IPS DF 19.7 (cell line): ENCODE results near the gene SUMF1.

Source experiments
- DNase-seq: peaks from one replicate; pipeline ENCODE4 v3.0.0-alpha.2; 2013; ENCODE audit warnings: low read depth, low spot score

SUMF1 gene

GRCh38 chr3:4497843-4498324 lies 30.8 kb upstream of the SUMF1 start:
- no peak for DNase-seq

DNA sequence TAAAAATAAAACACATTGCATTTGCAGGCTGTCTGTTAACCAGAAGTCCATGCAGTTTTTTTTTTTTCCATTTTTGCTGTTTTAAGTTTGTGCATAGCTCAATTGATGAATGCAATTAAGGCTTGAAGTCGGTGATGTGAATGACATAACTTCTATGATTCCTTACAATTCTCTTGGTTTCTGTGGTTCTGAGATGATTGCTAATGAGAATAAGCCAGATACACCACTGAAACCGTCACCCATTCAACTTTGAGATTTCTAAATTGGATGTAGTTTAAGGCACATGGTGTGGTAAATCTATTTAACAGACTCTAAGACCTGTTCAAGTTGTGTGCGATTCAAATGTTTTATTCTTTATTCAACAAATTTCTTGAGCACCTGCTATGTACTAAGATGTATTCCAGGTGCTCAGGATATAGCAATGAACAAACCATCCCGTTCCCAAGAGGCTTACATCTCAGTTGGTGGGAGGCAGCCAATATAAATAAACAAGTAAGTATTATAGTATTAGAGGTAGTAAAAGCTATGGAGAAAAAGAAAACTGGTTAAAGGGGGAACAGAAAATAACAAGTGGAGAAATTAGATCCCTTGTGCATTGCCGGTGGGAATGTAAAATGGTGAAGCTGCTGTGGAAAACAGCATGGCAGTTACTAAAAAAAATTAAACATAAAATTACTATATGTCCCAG lies 30.1 kb upstream of the SUMF1 start:
- DNase-seq = no peak

DNA sequence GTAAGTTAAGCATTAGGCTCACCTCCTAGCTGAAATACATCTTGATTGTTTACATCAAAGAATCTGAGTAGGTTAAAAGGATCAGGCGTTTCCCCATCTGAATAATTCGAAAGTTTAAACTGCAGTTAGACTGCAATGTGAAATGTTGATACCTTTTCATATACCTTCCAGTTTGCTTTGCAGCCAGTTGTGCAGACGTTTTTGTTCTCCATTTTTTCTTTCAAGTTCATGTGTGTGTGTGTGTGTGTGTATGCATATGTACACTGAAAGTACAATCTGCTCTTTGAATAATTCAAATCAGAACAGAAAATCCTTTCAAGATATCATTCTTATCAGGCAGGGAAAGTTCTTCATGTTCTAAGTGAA lies 29.0 kb upstream of the SUMF1 start:
- no peak for DNase-seq

DNA sequence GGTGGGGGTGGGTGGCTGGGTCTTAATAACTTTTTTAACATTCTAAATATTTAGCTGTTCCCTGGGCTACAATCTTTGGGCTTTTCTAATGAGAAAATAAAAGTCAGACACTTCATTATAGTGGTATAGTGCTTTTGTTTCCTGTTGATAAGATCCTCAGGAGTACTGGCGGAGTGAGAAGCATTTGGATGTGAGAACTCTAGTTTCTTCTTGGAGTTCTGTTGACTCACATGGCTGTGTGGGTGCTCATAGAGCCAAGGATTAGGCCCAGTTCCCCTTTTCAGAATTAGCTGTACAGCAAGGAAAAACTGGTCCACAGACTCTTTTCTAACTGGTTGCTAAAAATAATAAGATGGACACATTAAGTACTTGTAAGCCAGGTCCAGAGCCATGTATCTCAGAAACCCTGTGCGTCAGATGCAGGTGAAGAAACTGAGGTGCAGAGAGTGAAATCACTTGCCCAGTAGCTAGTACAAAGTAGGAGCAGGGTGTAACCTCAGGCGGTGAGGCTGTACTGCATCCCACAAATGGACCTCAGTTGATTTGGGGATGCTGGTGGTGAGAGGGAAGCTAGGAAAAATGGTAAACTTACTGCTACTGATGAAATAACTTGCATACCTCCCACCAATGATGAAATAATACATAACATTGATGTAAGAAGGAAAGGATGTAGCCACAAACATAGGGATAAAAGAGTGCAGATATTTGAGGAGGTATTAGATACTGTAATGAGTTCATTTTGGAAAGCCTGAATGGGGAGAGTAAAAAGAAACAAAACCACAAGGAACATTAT lies 28.4 kb upstream of the SUMF1 start:
- no peak for DNase-seq

DNA sequence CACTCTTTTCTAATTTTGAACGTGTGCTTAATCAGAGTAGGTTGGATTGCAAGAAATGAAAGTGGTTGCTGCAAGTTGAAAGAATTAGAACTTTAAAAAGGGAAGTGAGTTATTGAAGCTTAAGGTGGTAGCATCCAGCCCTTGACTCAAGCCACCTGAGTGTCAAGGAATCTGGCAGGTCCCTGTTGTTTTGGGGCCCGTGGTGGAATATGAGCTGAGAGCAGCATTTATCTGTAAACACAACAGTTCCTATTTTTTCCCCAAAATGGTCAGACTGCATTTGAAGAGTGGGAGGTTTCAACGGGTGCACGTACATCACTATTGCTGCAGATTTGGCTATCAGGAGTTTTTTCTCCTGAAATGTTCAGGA lies 27.8 kb upstream of the SUMF1 start:
- no peak for DNase-seq

GRCh38 chr3:4493941-4494894 lies 27.1 kb upstream of the SUMF1 start:
- no peak for DNase-seq

GRCh38 chr3:4493014-4493940 lies 26.2 kb upstream of the SUMF1 start, which contains the start of gene ITPR1:
TSS of gene ITPR1 (plus strand) at chr3:4493348. CDS start at chr3:4516492, 23,144 bp downstream.
- peak; percentile 95 for DNase-seq

DNA sequence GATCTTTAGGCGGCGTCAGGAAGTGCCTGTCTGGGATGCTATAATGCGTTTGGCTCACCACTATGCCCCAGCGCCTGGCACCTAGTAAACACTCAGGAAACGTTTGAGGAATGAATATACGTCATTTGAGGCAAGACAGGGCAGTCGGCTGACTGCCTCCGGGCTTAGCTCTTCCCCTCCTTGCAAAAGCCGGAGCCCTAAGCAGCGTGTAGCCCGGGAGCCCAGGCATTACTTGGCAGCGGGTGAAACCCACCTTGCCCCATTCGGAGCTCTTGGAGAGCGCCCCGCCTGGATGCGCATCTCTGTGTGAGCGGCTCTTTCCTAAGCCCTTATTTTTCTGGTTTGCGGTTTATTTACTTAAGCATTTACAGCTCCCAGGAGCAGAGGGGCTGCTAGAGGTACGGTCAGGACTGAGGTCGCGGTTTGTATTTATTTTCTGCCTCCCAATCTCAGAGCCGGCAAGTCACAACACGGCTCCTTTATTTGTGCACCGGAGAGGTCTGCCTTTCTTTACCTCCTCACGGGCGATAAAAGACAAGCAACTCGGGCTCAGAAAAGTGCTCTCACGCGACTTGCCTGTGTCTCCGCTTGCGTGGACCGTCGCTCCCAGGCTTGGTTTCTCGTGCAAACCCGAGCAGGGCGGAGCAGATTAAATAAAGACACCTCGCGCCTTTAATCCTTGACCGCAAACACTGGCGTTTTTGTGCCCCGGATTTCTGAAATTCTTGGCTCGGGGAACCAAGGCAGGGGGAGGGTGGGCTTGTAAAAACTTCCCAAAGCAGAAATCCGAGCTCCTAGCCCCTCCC lies 25.3 kb upstream of the SUMF1 start:
- DNase-seq = no peak

GRCh38 chr3:4491855-4492207 lies 24.8 kb upstream of the SUMF1 start:
- DNase-seq = no peak

GRCh38 chr3:4478261-4478660 lies 11.2 kb upstream of the SUMF1 start:
- no peak for DNase-seq

DNA sequence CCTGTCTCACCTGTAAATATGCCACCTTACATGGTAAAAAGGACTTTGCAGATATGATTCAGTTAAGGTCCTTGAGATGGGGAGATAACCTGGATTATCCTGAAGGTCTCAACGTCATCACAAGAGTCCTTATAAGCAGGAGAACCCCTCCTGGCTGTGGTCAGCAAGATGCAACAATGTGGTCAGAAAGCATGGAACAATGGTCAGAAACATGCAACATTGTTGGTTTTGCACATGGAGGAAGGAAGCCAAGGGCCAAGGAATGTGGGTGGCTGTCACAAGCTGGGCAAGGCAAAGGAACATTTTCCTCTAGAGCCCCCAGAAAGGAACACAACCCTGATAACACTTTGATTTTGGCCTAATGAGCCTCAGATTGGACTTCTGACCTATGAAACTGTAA lies 9.4 kb upstream of the SUMF1 start:
- DNase-seq = no peak

GRCh38 chr3:4475804-4476203 lies 8.7 kb upstream of the SUMF1 start:
- no peak for DNase-seq

DNA sequence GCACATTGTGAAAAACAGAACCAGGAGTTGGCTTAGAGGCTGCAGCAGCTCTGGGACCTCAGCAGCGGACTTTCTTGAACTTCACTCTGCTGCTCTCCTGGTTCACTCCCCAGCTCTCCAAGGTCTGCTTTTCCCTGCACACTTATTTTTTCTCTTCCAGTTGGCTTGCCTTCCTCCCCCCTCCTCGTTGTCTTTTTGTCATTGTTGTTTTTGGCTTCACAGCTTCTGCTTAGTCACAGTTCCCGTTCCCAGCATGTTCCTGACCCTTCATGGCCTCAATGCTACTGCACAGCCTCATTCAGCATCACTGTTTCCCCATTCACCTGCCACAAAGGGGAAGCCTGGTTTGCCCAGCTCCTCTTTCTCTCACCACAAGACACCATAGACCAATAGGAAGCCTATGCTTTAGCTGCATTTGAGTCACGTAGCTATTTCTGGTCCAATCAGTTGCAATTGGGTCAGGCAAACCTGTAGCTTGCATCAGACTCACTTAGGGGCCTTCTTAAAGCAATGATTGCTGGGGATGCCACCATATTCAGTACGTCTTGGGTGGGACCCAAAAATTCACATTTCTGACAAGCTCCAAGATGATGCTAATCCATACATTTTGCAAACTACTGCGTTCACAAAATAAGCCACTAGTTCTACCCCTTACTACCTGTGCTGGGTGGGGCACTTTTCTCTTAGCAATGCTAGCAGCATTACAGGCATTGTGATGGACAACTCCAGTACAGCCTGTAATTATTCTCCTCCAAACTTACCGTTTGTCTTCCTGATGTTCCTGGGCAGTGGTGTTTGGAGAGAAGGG lies 7.8 kb upstream of the SUMF1 start:
- DNase-seq = no peak

DNA sequence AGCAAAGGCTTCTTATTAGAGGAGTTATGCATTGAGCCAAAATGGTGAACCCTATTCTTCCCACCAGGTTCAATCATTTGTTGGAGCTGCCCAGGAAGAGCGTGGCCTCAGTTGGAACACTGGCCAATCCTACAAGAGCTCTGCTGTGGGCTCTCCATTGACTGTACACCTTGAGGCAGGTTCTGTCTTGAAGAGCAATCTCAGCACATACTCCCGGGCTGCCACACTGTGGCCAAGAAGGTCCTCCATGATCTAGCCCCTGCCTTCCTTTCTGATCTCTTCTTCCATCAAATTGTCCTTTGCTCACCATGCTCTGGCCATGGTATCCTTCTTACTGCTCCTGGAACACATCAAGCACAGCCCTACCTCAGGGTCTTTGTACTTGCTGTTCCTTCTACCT lies 5.7 kb upstream of the SUMF1 start:
- no peak for DNase-seq

GRCh38 chr3:4472312-4472711 lies 5.2 kb upstream of the SUMF1 start:
- DNase-seq = no peak

- no peak for DNase-seq
Observed at GRCh38 chr3:4471907-4472306, 4.8 kb upstream of the SUMF1 start.

GRCh38 chr3:4467522-4467867 lies 426 bp upstream of the SUMF1 start:
- DNase-seq = no peak

GRCh38 chr3:4464576-4464975 lies 2.5 kb downstream of the SUMF1 start:
- no peak for DNase-seq

- DNase-seq = no peak
Observed at GRCh38 chr3:4462369-4463040, 4.6 kb downstream of the SUMF1 start.
